Mesendoderm (in vitro differentiated cells): ENCODE measurements around the gene GPR108.

Experiments
- DNase-seq: peaks from one replicate; pipeline ENCODE4 v3.0.0; 2013
- H2AK5ac ChIP-seq: 2 replicates; pipeline ENCODE4 v1.6.1; 2013; ENCODE audit warnings: low read length, inconsistent platforms
- H2BK120ac ChIP-seq: 2 replicates; pipeline ENCODE4 v1.6.1; 2013; ENCODE audit warnings: low read depth, mild to moderate bottlenecking, low read length, moderate library complexity, mixed read lengths
- H2BK15ac ChIP-seq: replicated peaks from 2 replicates; pipeline ENCODE4 v1.6.1; 2013; ENCODE audit warnings: low read depth, mild to moderate bottlenecking, moderate library complexity
- H2BK5ac ChIP-seq: 2 replicates; pipeline ENCODE4 v1.6.1; 2013; ENCODE audit warnings: low read length, inconsistent platforms
- H3K18ac ChIP-seq: 2 replicates; pipeline ENCODE4 v1.6.1; 2013; ENCODE audit warnings: mild to moderate bottlenecking, low read length, mixed read lengths
- H3K23ac ChIP-seq: one replicate; pipeline ENCODE4 v1.6.1; 2013; ENCODE audit warnings: low read length
- H3K27ac ChIP-seq: 2 replicates; pipeline ENCODE4 v1.5.1; 2013; ENCODE audit warnings: low read depth, mild to moderate bottlenecking, inconsistent platforms, low read length, moderate library complexity
- H3K27me3 ChIP-seq: 2 replicates; pipeline ENCODE4 v1.6.1; 2013; ENCODE audit warnings: low read length, control low read depth, mild to moderate bottlenecking, inconsistent platforms; ENCODE audit not compliant: insufficient read depth, poor library complexity
- H3K36me3 ChIP-seq: 2 replicates; pipeline ENCODE4 v1.6.1; 2013; ENCODE audit warnings: low read length, inconsistent platforms; ENCODE audit not compliant: control insufficient read depth, insufficient read depth
- H3K4ac ChIP-seq: one replicate; pipeline ENCODE4 v1.6.1; 2013; ENCODE audit warnings: low read depth, mild to moderate bottlenecking, low read length, moderate library complexity
- H3K4me1 ChIP-seq: 2 replicates; pipeline ENCODE4 v1.6.1; 2013; ENCODE audit warnings: low read depth, low read length, inconsistent platforms; ENCODE audit not compliant: control insufficient read depth
- H3K4me2 ChIP-seq: 2 replicates; pipeline ENCODE4 v1.6.1; 2013; ENCODE audit warnings: low read length
- H3K4me3 ChIP-seq: 2 replicates; pipeline ENCODE4 v1.5.1; 2013; ENCODE audit warnings: mild to moderate bottlenecking, low read length
- H3K56ac ChIP-seq: one replicate; pipeline ENCODE4 v1.6.1; 2013; ENCODE audit warnings: low read length
- H3K79me1 ChIP-seq: 2 replicates; pipeline ENCODE4 v1.6.1; 2013; ENCODE audit warnings: low read length, inconsistent platforms
- H3K79me2 ChIP-seq: 2 replicates; pipeline ENCODE4 v1.6.1; 2013; ENCODE audit warnings: mild to moderate bottlenecking, low read length; ENCODE audit not compliant: control insufficient read depth, insufficient read depth
- H3K9ac ChIP-seq: 2 replicates; pipeline ENCODE4 v1.6.1; 2013; ENCODE audit warnings: low read length, inconsistent platforms
- H4K5ac ChIP-seq: one replicate; pipeline ENCODE4 v1.6.1; 2013; ENCODE audit warnings: low read length
- H4K8ac ChIP-seq: one replicate; pipeline ENCODE4 v1.6.1; 2013; ENCODE audit warnings: low read depth, mild to moderate bottlenecking, control low read depth, low read length, moderate library complexity
- WGBS: extraction: QIAGEN DNeasy Blood & Tissue Kit; methylation state at CpG from one replicate; pipeline ENCODE4 v1.1.7; 2013; ENCODE audit warnings: low lambda C conversion rate, missing lambda C conversion rate; ENCODE audit not compliant: insufficient coverage; ENCODE audit errors: extremely low coverage; 5-methylcytosine and 5-hydroxymethylcytosine counted together

The GPR108 gene

GRCh38 chr19:6736917-6737283, 480 bp downstream of the GPR108 start:
- Histone ChIP-seq H2AK5ac (no peak overlapping the region), H3K4ac (peak overlapping the region; percentile 65), H3K18ac (peak overlapping the region; percentile 96), H3K27ac (peak overlapping the region; percentile 97), H3K4me1 (peaks cover 6% of the 10 kb centered on the region), H3K4me3 (peak overlapping the region; percentile 75), H4K8ac (no peak overlapping the region), H3K36me3 (no peaks in the 10 kb centered on the region), H2BK5ac (peak overlapping the region; percentile 87), H3K79me2 (peaks cover 26% of the 10 kb centered on the region), H3K4me2 (peak overlapping the region; percentile 57), H2BK120ac (no peak overlapping the region), H3K9ac (peak overlapping the region; percentile 93), H3K79me1 (peaks cover 5% of the 10 kb centered on the region), H2BK15ac (peak overlapping the region; percentile 9), H4K5ac (no peak overlapping the region), H3K23ac (no peak overlapping the region), H3K27me3 (no peaks in the 10 kb centered on the region), H3K56ac (peak overlapping the region; percentile 83)
- no CpG with 5 or more reads among the region's 16 CpGs for WGBS
- DNase-seq: no peak

- Histone ChIP-seq H3K4me3 (peak overlapping the region; percentile 75), H2BK15ac (peak overlapping the region; percentile 9), H3K79me2 (peaks cover 21% of the 10 kb centered on the region), H2BK5ac (peak overlapping the region; percentile 87), H3K36me3 (no peaks in the 10 kb centered on the region), H3K79me1 (peaks cover 3% of the 10 kb centered on the region), H3K4me2 (peak overlapping the region; percentile 57), H2BK120ac (no peak overlapping the region), H3K4ac (peak overlapping the region; percentile 65), H3K27ac (peak overlapping the region; percentile 97), H3K27me3 (no peaks in the 10 kb centered on the region), H3K56ac (peak overlapping the region; percentile 83), H4K5ac (no peak overlapping the region), H4K8ac (no peak overlapping the region), H3K4me1 (peaks cover 4% of the 10 kb centered on the region), H3K23ac (no peak overlapping the region), H2AK5ac (peak overlapping the region; percentile 41), H3K9ac (peak overlapping the region; percentile 93), H3K18ac (peak overlapping the region; percentile 96)
- DNase-seq: peak; percentile 96
- WGBS: no CpG with 5 or more reads among the region's 25 CpGs
Measured at GRCh38 chr19:6736169-6736916, 1.0 kb downstream of the GPR108 start.

GRCh38 chr19:6735181-6735911, 2.0 kb downstream of the GPR108 start:
- Histone ChIP-seq H3K4me3 (peak overlapping the region; percentile 43), H3K23ac (no peak overlapping the region)

GRCh38 chr19:6734096-6734696, 3.2 kb downstream of the GPR108 start:
- H3K36me3 ChIP-seq: no peaks in the 10 kb centered on the region
- H3K27ac ChIP-seq: no peak overlapping the region
- H4K5ac ChIP-seq: no peak overlapping the region
- peak overlapping the region; percentile 74 for H3K56ac ChIP-seq
- H3K4me2 ChIP-seq: no peak overlapping the region
- H3K27me3 ChIP-seq: no peaks in the 10 kb centered on the region
- no peak for DNase-seq
- no peak overlapping the region for H3K4me3 ChIP-seq
- no peak overlapping the region for H2BK15ac ChIP-seq
- peak overlapping the region; percentile 45 for H3K23ac ChIP-seq
- H3K18ac ChIP-seq: no peak overlapping the region
- H3K79me1 ChIP-seq: peaks cover 3% of the 10 kb centered on the region
- peak overlapping the region; percentile 40 for H2BK5ac ChIP-seq
- WGBS: no CpG with 5 or more reads among the region's 20 CpGs
- no peak overlapping the region for H3K4ac ChIP-seq
- H3K9ac ChIP-seq: peak overlapping the region; percentile 37
- H3K4me1 ChIP-seq: peaks cover 4% of the 10 kb centered on the region
- peaks cover 4% of the 10 kb centered on the region for H3K79me2 ChIP-seq
- no peak overlapping the region for H2AK5ac ChIP-seq
- no peak overlapping the region for H2BK120ac ChIP-seq
- H4K8ac ChIP-seq: no peak overlapping the region

More at GRCh38 chr19:6735181-6735911, 2.0 kb downstream of the GPR108 start:
- peak overlapping the region; percentile 57 for H3K4me2 ChIP-seq
- H2AK5ac ChIP-seq: peak overlapping the region; percentile 41
- H3K79me2 ChIP-seq: peaks cover 11% of the 10 kb centered on the region
- no peak overlapping the region for H4K5ac ChIP-seq
- no CpG with 5 or more reads among the region's 15 CpGs for WGBS
- no peaks in the 10 kb centered on the region for H3K36me3 ChIP-seq
- H2BK5ac ChIP-seq: peak overlapping the region; percentile 0
- H3K9ac ChIP-seq: peak overlapping the region; percentile 93
- peak overlapping the region; percentile 65 for H3K4ac ChIP-seq
- peak overlapping the region; percentile 96 for H3K18ac ChIP-seq
- H3K56ac ChIP-seq: peak overlapping the region; percentile 83
- H2BK15ac ChIP-seq: no peak overlapping the region
- H3K79me1 ChIP-seq: peaks cover 3% of the 10 kb centered on the region
- no peaks in the 10 kb centered on the region for H3K27me3 ChIP-seq
- H4K8ac ChIP-seq: no peak overlapping the region
- peak; percentile 72 for DNase-seq
- H3K4me1 ChIP-seq: peaks cover 4% of the 10 kb centered on the region
- peak overlapping the region; percentile 97 for H3K27ac ChIP-seq
- H2BK120ac ChIP-seq: peak overlapping the region; percentile 7

GRCh38 chr19:6733338-6734095, 3.9 kb downstream of the GPR108 start:
- no peak overlapping the region for H4K8ac ChIP-seq
- no peak overlapping the region for H3K18ac ChIP-seq
- H3K79me1 ChIP-seq: peaks cover 3% of the 10 kb centered on the region
- no peaks in the 10 kb centered on the region for H3K27me3 ChIP-seq
- no peak overlapping the region for H3K9ac ChIP-seq
- H3K4me1 ChIP-seq: peaks cover 4% of the 10 kb centered on the region
- no peak overlapping the region for H2BK120ac ChIP-seq
- H3K27ac ChIP-seq: no peak overlapping the region
- H3K79me2 ChIP-seq: peaks cover 4% of the 10 kb centered on the region
- peak overlapping the region; percentile 45 for H3K23ac ChIP-seq
- no peak overlapping the region for H4K5ac ChIP-seq
- DNase-seq: no peak
- peak overlapping the region; percentile 74 for H3K56ac ChIP-seq
- H3K4me2 ChIP-seq: no peak overlapping the region
- no CpG with 5 or more reads among the region's 29 CpGs for WGBS
- H2AK5ac ChIP-seq: no peak overlapping the region
- no peak overlapping the region for H2BK5ac ChIP-seq
- H2BK15ac ChIP-seq: no peak overlapping the region
- H3K4me3 ChIP-seq: no peak overlapping the region
- H3K36me3 ChIP-seq: no peaks in the 10 kb centered on the region
- no peak overlapping the region for H3K4ac ChIP-seq
